Measurements from ENCODE around the gene CARMIL1. TPM values are rescaled to one million over a fixed set of nuclear protein-coding genes. Genes with fewer than 3 reads are reported as not detected.

The CARMIL1 gene
- total and polyA plus RNA-seq, 10 of the 15 experiments (the other 5 are each of a cell fraction or from before 2014, with no cell fraction given), result 6.4 to 18.1 (median 10.3) TPM

GRCh38 chr6:25410102-25410501, 130.9 kb downstream of the CARMIL1 start:
- DNase-seq (ENCODE audit: low read depth, low spot score), result no peak
- H3K27me3 ChIP-seq (replicated peaks in 1 of 2; ENCODE audit: control insufficient read depth in 2 of 2, insufficient read depth in 2 of 2, low read length in 1 of 2), result no peaks in the 10 kb centered on the region
- TF ChIP-seq TBL1XR1 (IDR thresholded peaks at IDR 0.05; ENCODE audit: low read depth, low read length), result no peak
- TF ChIP-seq TCF3 (IDR thresholded peaks at IDR 0.05; ENCODE audit: borderline replicate concordance, insufficient read depth, low read depth, low read length), result no peak
- no peak for TF ChIP-seq BHLHE40 (IDR thresholded peaks at IDR 0.05; ENCODE audit: borderline replicate concordance in 1 of 2, low read depth in 2 of 2, low read length in 1 of 2)
- TF ChIP-seq RFX5 (IDR thresholded peaks at IDR 0.05; ENCODE audit: low read depth, low read length), result no peak
- TF ChIP-seq CHD2 (IDR thresholded peaks at IDR 0.05; ENCODE audit: borderline replicate concordance, low read depth, low read length), result no peak
- TF ChIP-seq NFIC (IDR thresholded peaks at IDR 0.05; ENCODE audit: low read depth, low read length), result no peak
- TF ChIP-seq ETV6 (conservative IDR thresholded peaks at IDR 0.05 in 1 of 2, IDR thresholded peaks at IDR 0.05 in 1 of 2; ENCODE audit: borderline replicate concordance in 1 of 2, low read depth in 1 of 2), result no peak
- no peak for TF ChIP-seq E2F8 (IDR thresholded peaks at IDR 0.05; ENCODE audit: low read depth, partially characterized antibody)
- no peak for TF ChIP-seq SP1 (IDR thresholded peaks at IDR 0.05; ENCODE audit: low read depth, low read length)
- no peaks in the 10 kb centered on the region for H3K36me3 ChIP-seq (ENCODE audit: control insufficient read depth in 2 of 2, insufficient read depth in 2 of 2, low read length in 1 of 2)
- no peak overlapping the region for H2AFZ ChIP-seq (ENCODE audit: control insufficient read depth, low read depth, low read length)
- no peaks in the 10 kb centered on the region for H4K20me1 ChIP-seq (ENCODE audit: control insufficient read depth, insufficient read depth)
- no peaks in the 10 kb centered on the region for H3K9me3 ChIP-seq (replicated peaks; ENCODE audit: control insufficient read depth, insufficient read depth, low read length)
- in situ Hi-C loops (cut with MboI) (no loop called here), intact Hi-C loops (cut with micrococcal nuclease; ENCODE audit: unreplicated experiment) (no loop called here)
- 84% methylated on average over 1 of the region's 1 CpG for WGBS (ENCODE audit: insufficient coverage, insufficient replicate concordance, low lambda C conversion rate, missing lambda C conversion rate)
- ChIA-PET SMC1A (ENCODE audit: uncharacterized antibody, unreplicated experiment) (no interaction called here), RAD21 (ENCODE audit: unreplicated experiment) (interaction anchor here (0.5 to 1.3 kb wide), 2 partner anchors 39 to 131 kb away, joined by 3 to 4 read pairs; partner anchors contain the start of gene CARMIL1), POLR2A (no interaction called here), CTCF (no interaction called here)
- peaks cover 11% of the 10 kb centered on the region for H3K4me1 ChIP-seq (ENCODE audit: control insufficient read depth, insufficient read depth, low read length)
- no peak overlapping the region for H3K4me3 ChIP-seq
- H3K27ac ChIP-seq (ENCODE audit: control insufficient read depth, insufficient read depth), result no peak overlapping the region
- ATAC-seq, result no peak
- no peak for FAIRE-seq
- peak overlapping the region; percentile 4; the same call in 1 of the 2 replicates for H3K4me2 ChIP-seq (ENCODE audit: control insufficient read depth, insufficient read depth)
- H3K9ac ChIP-seq (ENCODE audit: control insufficient read depth, insufficient read depth, low read length), result no peak overlapping the region
- H3K79me2 ChIP-seq (ENCODE audit: control insufficient read depth, insufficient read depth, low read length), result no peaks in the 10 kb centered on the region
- no TSS peak for BruUV-seq (replicated peaks)
